Astrocyte (in vitro differentiated cells and primary cell): Measurements from ENCODE around the gene GNB1. TPM values are rescaled to one million over a fixed set of nuclear protein-coding genes. Genes with fewer than 3 reads are reported as not detected.

Experiments
- DNase-seq: peaks from one replicate; pipeline ENCODE4 v3.0.0-alpha.2; 2010; ENCODE audit warnings: low read depth
- FAIRE-seq: peaks from 2 replicates; lab custom pipeline; 2011; peaks lifted over from hg19 to GRCh38; lab: Jason Lieb, UNC
- H2AFZ ChIP-seq: 2 replicates; pipeline ENCODE4 v1.6.0; 2012; ENCODE audit warnings: low read depth, low read length, inconsistent platforms
- H3K27ac ChIP-seq: 2 replicates; pipeline ENCODE4 v1.5.1; 2011; ENCODE audit warnings: low read depth, low read length, inconsistent platforms
- H3K27me3 ChIP-seq: 2 replicates; pipeline ENCODE4 v1.6.0; 2011; ENCODE audit warnings: low read length, inconsistent platforms; ENCODE audit not compliant: insufficient read depth
- H3K36me3 ChIP-seq: 2 replicates; pipeline ENCODE4 v1.5.1; 2011; ENCODE audit warnings: low read length, inconsistent platforms; ENCODE audit not compliant: insufficient read depth
- H3K4me1 ChIP-seq: 2 replicates; pipeline ENCODE4 v1.5.1; 2011; ENCODE audit warnings: low read length, inconsistent platforms; ENCODE audit not compliant: insufficient read depth
- H3K4me2 ChIP-seq: 2 replicates; pipeline ENCODE4 v1.6.0; 2012; ENCODE audit warnings: low read length, inconsistent platforms
- H3K4me3 ChIP-seq: 2 replicates; pipeline ENCODE4 v1.5.1; 2011; ENCODE audit warnings: low read depth, mild to moderate bottlenecking, low read length, inconsistent platforms; ENCODE audit not compliant: insufficient read depth
- H3K79me2 ChIP-seq: 2 replicates; pipeline ENCODE4 v1.6.0; 2012; ENCODE audit warnings: mild to moderate bottlenecking, low read length, inconsistent platforms; ENCODE audit not compliant: insufficient read depth
- H3K9ac ChIP-seq: 2 replicates; pipeline ENCODE4 v1.6.0; 2012; ENCODE audit warnings: mild to moderate bottlenecking, low read length, inconsistent platforms
- H3K9me3 ChIP-seq: 2 replicates; pipeline ENCODE4 v1.5.1; 2012; ENCODE audit warnings: low read depth, mild to moderate bottlenecking, low read length, inconsistent platforms; ENCODE audit not compliant: insufficient read depth
- H4K20me1 ChIP-seq: 2 replicates; pipeline ENCODE4 v1.6.0; 2012; ENCODE audit warnings: low read length, inconsistent platforms; ENCODE audit not compliant: insufficient read depth
- H3K27ac Mint-ChIP-seq: one replicate; pipeline ENCODE4 v1.8.0; 2021; ENCODE audit warnings: mild to moderate bottlenecking, mixed read lengths; ENCODE audit not compliant: unreplicated experiment
- H3K27me3 Mint-ChIP-seq: one replicate; pipeline ENCODE4 v1.8.0; 2021; ENCODE audit warnings: low read depth, mixed read lengths; ENCODE audit not compliant: unreplicated experiment
- H3K36me3 Mint-ChIP-seq: one replicate; pipeline ENCODE4 v1.8.0; 2021; ENCODE audit warnings: low read depth, mixed read lengths; ENCODE audit not compliant: unreplicated experiment
- H3K4me1 Mint-ChIP-seq: one replicate; pipeline ENCODE4 v1.8.0; 2021; ENCODE audit warnings: low read depth, mixed read lengths; ENCODE audit not compliant: unreplicated experiment
- H3K4me3 Mint-ChIP-seq: one replicate; pipeline ENCODE4 v1.8.0; 2021; ENCODE audit warnings: mild to moderate bottlenecking, moderate library complexity, mixed read lengths; ENCODE audit not compliant: unreplicated experiment
- H3K9me3 Mint-ChIP-seq: one replicate; pipeline ENCODE4 v1.8.0; 2021; ENCODE audit warnings: mild to moderate bottlenecking, mixed read lengths; ENCODE audit not compliant: unreplicated experiment
- CTCF ChIP-seq: IDR thresholded peaks from 2 replicates; pipeline ENCODE4 v1.5.1; 2011; ENCODE audit warnings: low read depth, mild to moderate bottlenecking, inconsistent platforms, low read length, moderate library complexity; ENCODE audit not compliant: insufficient read depth
- EZH2 ChIP-seq: IDR thresholded peaks from 2 replicates; pipeline ENCODE4 v1.6.1; 2012; ENCODE audit warnings: mild to moderate bottlenecking, low read length, inconsistent platforms; ENCODE audit not compliant: insufficient read depth
- total RNA-seq: library from RNA; stranded (reverse); gene quantifications from 2 replicates; pipeline ENCODE4 v1.2.1, GENCODE V29; 2021

GNB1 gene
- total RNA-seq, 1 donor from 2014 or later = 602 TPM

- Histone ChIP-seq H3K27me3 (no peaks in the 10 kb centered on the region), H3K36me3 (peaks cover 19% of the 10 kb centered on the region), H3K4me2 (no peak overlapping the region), H3K9me3 (no peaks in the 10 kb centered on the region), H3K4me3 (no peak overlapping the region), H4K20me1 (peaks cover 98% of the 10 kb centered on the region), H3K27ac (no peak overlapping the region), H3K79me2 (peaks cover 100% of the 10 kb centered on the region), H2AFZ (no peak overlapping the region), H3K4me1 (peaks cover 25% of the 10 kb centered on the region), H3K9ac (no peak overlapping the region)
- H3K27me3 Mint-ChIP-seq = no peaks in the 10 kb centered on the region
- no peak for FAIRE-seq
- H3K4me1 Mint-ChIP-seq = peaks cover 48% of the 10 kb centered on the region
- H3K4me3 Mint-ChIP-seq = no peak overlapping the region
- H3K9me3 Mint-ChIP-seq = peaks cover 3% of the 10 kb centered on the region
- peak overlapping the region; percentile 78 for H3K27ac Mint-ChIP-seq
- TF ChIP-seq EZH2 = no peak
- DNase-seq = no peak
- peaks cover 35% of the 10 kb centered on the region for H3K36me3 Mint-ChIP-seq
Measured at GRCh38 chr1:1874901-1875300, 16.0 kb downstream of the GNB1 start.

GRCh38 chr1:1873186-1873585 is 17.7 kb downstream of the GNB1 start:
- Mint-ChIP-seq H3K36me3 (peaks cover 28% of the 10 kb centered on the region), H3K27ac (peak overlapping the region; percentile 26), H3K4me3 (no peak overlapping the region), H3K4me1 (peaks cover 39% of the 10 kb centered on the region), H3K27me3 (no peaks in the 10 kb centered on the region), H3K9me3 (peaks cover 3% of the 10 kb centered on the region)
- no peak for TF ChIP-seq EZH2
- TF ChIP-seq CTCF = no peak
- H2AFZ ChIP-seq = no peak overlapping the region
- H3K79me2 ChIP-seq = peaks cover 99% of the 10 kb centered on the region
- H3K4me2 ChIP-seq = no peak overlapping the region
- H3K9me3 ChIP-seq = no peaks in the 10 kb centered on the region
- no peaks in the 10 kb centered on the region for H3K27me3 ChIP-seq
- H3K9ac ChIP-seq = no peak overlapping the region
- H3K4me3 ChIP-seq = no peak overlapping the region
- FAIRE-seq (no peak), DNase-seq (no peak)
- H3K4me1 ChIP-seq = peaks cover 16% of the 10 kb centered on the region
- peaks cover 99% of the 10 kb centered on the region for H4K20me1 ChIP-seq
- H3K36me3 ChIP-seq = peaks cover 19% of the 10 kb centered on the region
- H3K27ac ChIP-seq = no peak overlapping the region

DNA sequence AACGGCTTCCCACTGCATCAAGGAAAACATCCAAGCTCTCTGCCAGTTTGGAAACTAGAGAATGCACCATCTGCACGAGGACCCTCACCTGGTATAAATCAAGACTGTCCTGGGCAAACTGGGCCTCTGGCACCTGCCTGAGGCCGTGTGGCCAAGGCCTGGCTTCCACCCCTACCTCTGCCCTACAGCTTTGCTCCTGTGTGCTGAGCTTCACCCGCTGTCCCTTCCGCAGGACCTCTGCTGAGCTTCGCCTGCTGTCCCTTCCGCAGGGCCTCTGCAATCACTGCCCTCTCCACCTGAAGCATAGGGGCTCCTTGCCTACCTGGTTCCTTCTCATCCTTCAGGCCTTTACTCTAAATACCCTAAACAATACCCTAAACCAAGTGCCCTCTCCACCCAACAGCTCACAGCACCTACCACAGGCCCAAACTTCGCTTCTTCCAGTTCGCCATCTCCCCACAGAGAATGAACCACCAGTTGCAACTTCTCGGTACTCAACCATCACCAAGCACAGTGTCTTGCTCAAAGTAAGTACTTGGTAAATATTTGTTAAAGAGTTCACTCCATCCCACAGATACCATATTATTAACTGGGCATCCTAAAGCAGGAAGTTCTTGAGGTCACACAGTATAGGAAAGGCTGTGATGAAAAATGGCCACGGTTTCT is 18.4 kb downstream of the GNB1 start:
- H3K36me3 ChIP-seq = peaks cover 19% of the 10 kb centered on the region
- H3K4me1 ChIP-seq = peaks cover 12% of the 10 kb centered on the region
- no peak for FAIRE-seq
- Mint-ChIP-seq H3K27ac (no peak overlapping the region), H3K9me3 (peaks cover 3% of the 10 kb centered on the region), H3K27me3 (no peaks in the 10 kb centered on the region), H3K4me3 (peak overlapping the region; percentile 1), H3K36me3 (peaks cover 25% of the 10 kb centered on the region), H3K4me1 (peaks cover 34% of the 10 kb centered on the region)
- H4K20me1 ChIP-seq = peaks cover 99% of the 10 kb centered on the region
- H3K4me3 ChIP-seq = no peak overlapping the region
- no peak overlapping the region for H3K27ac ChIP-seq
- H2AFZ ChIP-seq = no peak overlapping the region
- no peaks in the 10 kb centered on the region for H3K27me3 ChIP-seq
- H3K9ac ChIP-seq = no peak overlapping the region
- no peak overlapping the region for H3K4me2 ChIP-seq
- TF ChIP-seq CTCF (no peak), EZH2 (no peak)
- H3K79me2 ChIP-seq = peaks cover 99% of the 10 kb centered on the region
- no peaks in the 10 kb centered on the region for H3K9me3 ChIP-seq
- no peak for DNase-seq
